ENCODE measurements around the gene NRG3.

The NRG3 gene

GRCh38 chr10:82092111-82092510 is 217.1 kb downstream of the NRG3 start:
- DNase-seq (ENCODE audit: low read depth): no peak

GRCh38 chr10:82124713-82125112 is 249.7 kb downstream of the NRG3 start:
- no peak for DNase-seq (ENCODE audit: low read depth)

- no peak for DNase-seq (ENCODE audit: low read depth)
Measured at GRCh38 chr10:82128527-82128926, 253.5 kb downstream of the NRG3 start.

GRCh38 chr10:82136103-82136502 is 261.1 kb downstream of the NRG3 start:
- DNase-seq (ENCODE audit: low read depth): no peak

- DNase-seq (ENCODE audit: low read depth): no peak
Measured at GRCh38 chr10:82144153-82144552, 269.2 kb downstream of the NRG3 start.

- DNase-seq (ENCODE audit: low read depth): no peak
Measured at GRCh38 chr10:82148764-82149163, 273.8 kb downstream of the NRG3 start.

GRCh38 chr10:82149674-82150073 is 274.7 kb downstream of the NRG3 start:
- no peak for DNase-seq (ENCODE audit: low read depth)

GRCh38 chr10:82150123-82150900 is 275.3 kb downstream of the NRG3 start:
- DNase-seq (ENCODE audit: low read depth): no peak

GRCh38 chr10:82160307-82160706 is 285.3 kb downstream of the NRG3 start:
- no peak for DNase-seq (ENCODE audit: low read depth)

GRCh38 chr10:82161264-82161663 is 286.3 kb downstream of the NRG3 start:
- no peak for DNase-seq (ENCODE audit: low read depth)

GRCh38 chr10:82162549-82163195 is 287.7 kb downstream of the NRG3 start:
- no peak for DNase-seq (ENCODE audit: low read depth)

- DNase-seq (ENCODE audit: low read depth): no peak
Measured at GRCh38 chr10:82171899-82172298, 296.9 kb downstream of the NRG3 start.

- no peak for DNase-seq (ENCODE audit: low read depth)
Measured at GRCh38 chr10:82176587-82176986, 301.6 kb downstream of the NRG3 start.

- no peak for DNase-seq (ENCODE audit: low read depth)
Measured at GRCh38 chr10:82190432-82191260, 315.7 kb downstream of the NRG3 start.

GRCh38 chr10:82191653-82192052 is 316.7 kb downstream of the NRG3 start:
- DNase-seq (ENCODE audit: low read depth): no peak

- no peak for DNase-seq (ENCODE audit: low read depth)
Measured at GRCh38 chr10:82192665-82193064, 317.7 kb downstream of the NRG3 start.

- DNase-seq (ENCODE audit: low read depth): no peak
Measured at GRCh38 chr10:82194419-82194818, 319.4 kb downstream of the NRG3 start.

GRCh38 chr10:82206831-82207230 is 331.8 kb downstream of the NRG3 start:
- no peak for DNase-seq (ENCODE audit: low read depth)

GRCh38 chr10:82208726-82209125 is 333.7 kb downstream of the NRG3 start:
- no peak for DNase-seq (ENCODE audit: low read depth)

GRCh38 chr10:82210331-82210730 is 335.3 kb downstream of the NRG3 start:
- no peak for DNase-seq (ENCODE audit: low read depth)

- DNase-seq (ENCODE audit: low read depth): no peak
Measured at GRCh38 chr10:82211346-82211745, 336.4 kb downstream of the NRG3 start.

GRCh38 chr10:82212753-82213152 is 337.8 kb downstream of the NRG3 start:
- no peak for DNase-seq (ENCODE audit: low read depth)

- no peak for DNase-seq (ENCODE audit: low read depth)
Measured at GRCh38 chr10:82213784-82214183, 338.8 kb downstream of the NRG3 start.
